IMR-90 (cell line): Measurements from ENCODE around the gene TTC23. TPM values are rescaled to one million over a fixed set of nuclear protein-coding genes. Genes with fewer than 3 reads are reported as not detected.

Experiments used
- ATAC-seq: fragments of 200-7000 bp; cut with Tn5 transposase; 2 replicates; pipeline ENCODE4 v1.9.1; 2020; ENCODE audit warnings: low read depth, mild to moderate bottlenecking, moderate library complexity
- BruUV-seq: library from RNA; stranded (reverse); fragments of 400-500 nt; replicated peaks from 2 replicates; lab custom pipeline; 2021; lab: Mats Ljungman, UMichigan
- CTCF ChIA-PET: fragments of 300-600 bp; formaldehyde crosslinking; extraction: SDS; loops from one replicate; lab custom pipeline; 2021; ENCODE audit warnings: antibody characterized with exemption; lab: Yijun Ruan, JAX
- POLR2A ChIA-PET: fragments of 300-600 bp; sonication (Branson Sonifier 250); formaldehyde crosslinking; loops from one replicate; lab custom pipeline; 2022; ENCODE audit warnings: antibody characterized with exemption; ENCODE audit not compliant: unreplicated experiment; lab: Charles Lee
- DNase-seq: peaks from one replicate; pipeline ENCODE4 v3.0.0; 2013
- H2AFZ ChIP-seq: replicated peaks from 2 replicates; pipeline ENCODE3; 2013; ENCODE audit warnings: low read length, mild to moderate bottlenecking; ENCODE audit not compliant: poor library complexity
- H2AK5ac ChIP-seq: 2 replicates; pipeline ENCODE4 v1.6.1; 2013; ENCODE audit warnings: low read depth, low read length, inconsistent platforms
- H2AK9ac ChIP-seq: replicated peaks from 2 replicates; pipeline ENCODE3; 2013; ENCODE audit warnings: mild to moderate bottlenecking, low read depth, low read length, moderate library complexity; ENCODE audit not compliant: poor library complexity
- H2BK120ac ChIP-seq: 2 replicates; pipeline ENCODE4 v1.6.1; 2013; ENCODE audit warnings: low read depth, low read length, inconsistent platforms
- H2BK15ac ChIP-seq: 3 replicates; pipeline ENCODE4 v1.6.1; 2013; ENCODE audit warnings: low read depth, low read length, inconsistent platforms
- H2BK20ac ChIP-seq: 2 replicates; pipeline ENCODE4 v1.6.1; 2013; ENCODE audit warnings: low read depth, mild to moderate bottlenecking, inconsistent platforms, low read length, moderate library complexity
- H2BK5ac ChIP-seq: 2 replicates; pipeline ENCODE4 v1.6.1; 2013; ENCODE audit warnings: mild to moderate bottlenecking, low read depth, low read length, inconsistent platforms; ENCODE audit not compliant: poor library complexity, severe bottlenecking
- H3K14ac ChIP-seq: replicated peaks from 2 replicates; pipeline ENCODE4 v1.6.1; 2013; ENCODE audit warnings: low read depth, low read length, inconsistent platforms
- H3K18ac ChIP-seq: 2 replicates; pipeline ENCODE4 v1.6.1; 2013; ENCODE audit warnings: low read depth, low read length, control low read depth
- H3K23ac ChIP-seq: 2 replicates; pipeline ENCODE4 v1.6.1; 2013; ENCODE audit warnings: low read depth, low read length, inconsistent platforms
- H3K27ac ChIP-seq: 2 replicates; pipeline ENCODE4 v1.5.1; 2013; ENCODE audit warnings: mild to moderate bottlenecking, control low read depth, low read length; ENCODE audit not compliant: insufficient read depth
- H3K27me3 ChIP-seq: 2 replicates; pipeline ENCODE4 v1.6.1; 2013; ENCODE audit warnings: low read length; ENCODE audit not compliant: control insufficient read depth, insufficient read depth
- H3K36me3 ChIP-seq: 2 replicates; pipeline ENCODE4 v1.6.1; 2013; ENCODE audit warnings: low read length, mixed read lengths; ENCODE audit not compliant: control insufficient read depth, insufficient read depth
- H3K4ac ChIP-seq: 2 replicates; pipeline ENCODE4 v1.6.1; 2013; ENCODE audit warnings: low read depth, low read length, inconsistent platforms
- H3K4me1 ChIP-seq: 2 replicates; pipeline ENCODE4 v1.6.1; 2013; ENCODE audit warnings: low read length, mixed read lengths; ENCODE audit not compliant: control insufficient read depth, insufficient read depth
- H3K4me2 ChIP-seq: 2 replicates; pipeline ENCODE4 v1.6.1; 2013; ENCODE audit warnings: low read depth, mild to moderate bottlenecking, control low read depth, low read length, moderate library complexity
- H3K4me3 ChIP-seq: 2 replicates; pipeline ENCODE4 v1.5.1; 2013; ENCODE audit warnings: low read depth, mild to moderate bottlenecking, control low read depth, low read length, moderate library complexity; ENCODE audit not compliant: insufficient read depth
- H3K56ac ChIP-seq: 2 replicates; pipeline ENCODE4 v1.6.1; 2013; ENCODE audit warnings: low read length, inconsistent platforms; ENCODE audit not compliant: insufficient read depth; ENCODE audit errors: extremely low read depth
- H3K79me1 ChIP-seq, 2 experiments: 2 replicates each; pipeline ENCODE4 v1.6.1; 2013; ENCODE audit warnings: low read length in 2 of 2, inconsistent platforms in 1 of 2, low read depth in 1 of 2
- H3K9ac ChIP-seq: 2 replicates; pipeline ENCODE4 v1.6.1; 2013; ENCODE audit warnings: low read depth, low read length, control low read depth
- H3K9me1 ChIP-seq: 2 replicates; pipeline ENCODE4 v1.6.1; 2013; ENCODE audit warnings: low read length, inconsistent platforms; ENCODE audit not compliant: insufficient read depth
- H3K9me3 ChIP-seq: 2 replicates; pipeline ENCODE4 v1.6.1; 2013; ENCODE audit warnings: low read length; ENCODE audit not compliant: control insufficient read depth, insufficient read depth
- H4K20me1 ChIP-seq: 2 replicates; pipeline ENCODE4 v1.6.1; 2013; ENCODE audit warnings: low read length, inconsistent platforms; ENCODE audit not compliant: insufficient read depth
- H4K5ac ChIP-seq: 2 replicates; pipeline ENCODE4 v1.6.1; 2013; ENCODE audit warnings: mild to moderate bottlenecking, low read depth, low read length, control low read depth
- H4K8ac ChIP-seq, 2 experiments: 2 replicates each; pipeline ENCODE4 v1.6.1; 2013; ENCODE audit warnings: low read depth in 2 of 2, low read length in 2 of 2, control low read depth in 1 of 2, inconsistent platforms in 1 of 2
- H4K91ac ChIP-seq: 2 replicates; pipeline ENCODE4 v1.6.1; 2013; ENCODE audit warnings: low read depth, low read length, inconsistent platforms; ENCODE audit not compliant: insufficient read depth
- BHLHE40 ChIP-seq: fragments of 150-350 bp; IDR thresholded peaks from 2 replicates; pipeline ENCODE4 v1.6.1; 2016; ENCODE audit warnings: mild to moderate bottlenecking, low read depth, low read length
- CEBPB ChIP-seq: IDR thresholded peaks from 2 replicates; pipeline ENCODE4 v1.6.1; 2012; ENCODE audit warnings: low read depth, low read length, improper control_type of control experiment
- CHD1 ChIP-seq: IDR thresholded peaks from 2 replicates; pipeline ENCODE4 v1.6.1; 2012; ENCODE audit warnings: low read depth, low read length, improper control_type of control experiment
- FOS ChIP-seq: fragments of 150-350 bp; IDR thresholded peaks from 2 replicates; pipeline ENCODE4 v1.6.1; 2016; ENCODE audit warnings: low read depth, low read length
- MAFK ChIP-seq: IDR thresholded peaks from 2 replicates; pipeline ENCODE4 v1.6.1; 2012; ENCODE audit warnings: low read depth, low read length, improper control_type of control experiment
- MAZ ChIP-seq: IDR thresholded peaks from 2 replicates; pipeline ENCODE4 v1.6.1; 2012; ENCODE audit warnings: low read depth, mild to moderate bottlenecking, low read length, improper control_type of control experiment, moderate library complexity, borderline replicate concordance
- MXI1 ChIP-seq: IDR thresholded peaks from 2 replicates; pipeline ENCODE4 v1.6.1; 2012; ENCODE audit warnings: low read depth, mild to moderate bottlenecking, low read length, moderate library complexity, borderline replicate concordance
- NFE2L2 ChIP-seq: fragments of 150-350 bp; IDR thresholded peaks from 2 replicates; pipeline ENCODE4 v1.6.1; 2016; ENCODE audit warnings: low read depth, mild to moderate bottlenecking, low read length
- POLR2A ChIP-seq: IDR thresholded peaks from 2 replicates; pipeline ENCODE4 v1.6.1; 2012; ENCODE audit warnings: mild to moderate bottlenecking, low read depth, low read length
- RAD21 ChIP-seq: IDR thresholded peaks from 2 replicates; pipeline ENCODE4 v1.6.1; 2012; ENCODE audit warnings: low read length, improper control_type of control experiment
- RCOR1 ChIP-seq: IDR thresholded peaks from 2 replicates; pipeline ENCODE4 v1.6.1; 2012; ENCODE audit warnings: mild to moderate bottlenecking, low read length, improper control_type of control experiment; ENCODE audit not compliant: insufficient replicate concordance
- RFX5 ChIP-seq: IDR thresholded peaks from 2 replicates; pipeline ENCODE4 v1.8.0; 2012; ENCODE audit warnings: low read depth, mild to moderate bottlenecking, low read length, moderate library complexity
- SMC3 ChIP-seq: fragments of 150-350 bp; IDR thresholded peaks from 2 replicates; pipeline ENCODE4 v1.6.1; 2016; ENCODE audit warnings: low read depth, mild to moderate bottlenecking, antibody characterized with exemption, low read length, moderate library complexity
- WGBS, 2 experiments: methylation state at CpG; one replicate each; pipeline versions ENCODE4 v1.1.5 to v1.1.7; 2013; ENCODE audit warnings: missing lambda C conversion rate in 2 of 2; ENCODE audit not compliant: insufficient read length in 1 of 2; ENCODE audit errors: extremely low coverage in 2 of 2; 5-methylcytosine and 5-hydroxymethylcytosine counted together
- dilution Hi-C: fragments of 300-500 bp; cut with HindIII; formaldehyde crosslinking; loops from one replicate; pipeline ENCODE4 v1.14.3; 2018; ENCODE audit warnings: low sequenced_read_pairs; ENCODE audit not compliant: unreplicated experiment
- in situ Hi-C: fragments of 300-500 bp; cut with MboI; formaldehyde crosslinking; loops from 3 replicates; pipeline ENCODE4 v1.14.3; 2019; ENCODE audit warnings: low sequenced_read_pairs, inconsistent platforms, mixed read lengths
- intact Hi-C: fragments of 100-400 bp; cut with micrococcal nuclease; formaldehyde crosslinking; loops from 2 replicates; pipeline ENCODE4 v1.10.0; 2022
- polyA plus RNA-seq, 3 experiments: library from polyadenylated mRNA; depleted of rRNA; stranded (reverse); fragments of >200 nt; gene quantifications; 2 replicates each; pipeline ENCODE4 v1.2.3, GENCODE V29; 2012; ENCODE audit warnings: low replicate concordance in 1 of 3
- total RNA-seq: library from RNA; depleted of rRNA; stranded (reverse); fragments of >200 nt; gene quantifications from 2 replicates; pipeline ENCODE4 v1.2.3, GENCODE V29; 2012
- TF ChIP-seq, protein P1 (sequence below): fragments of 150-350 bp; IDR thresholded peaks from 2 replicates; pipeline ENCODE4 v1.6.1; 2017; ENCODE audit warnings: mild to moderate bottlenecking, antibody characterized with exemption, low read length, low read depth
- TF ChIP-seq, protein P2 (sequence below): fragments of 150-350 bp; IDR thresholded peaks from 2 replicates; pipeline ENCODE4 v1.6.1; 2016; ENCODE audit warnings: low read depth, mild to moderate bottlenecking, low read length, moderate library complexity, borderline replicate concordance
- TF ChIP-seq, protein P3 (sequence below): conservative IDR thresholded peaks from 2 replicates; pipeline ENCODE4 v1.5.1; 2012; ENCODE audit warnings: mild to moderate bottlenecking, low read depth, low read length, improper control_type of control experiment

Gene TTC23
- total and polyA plus RNA-seq, 2 of the 4 experiments (the other 2 are of a cell fraction) = 7.8 to 29.8 TPM

DNA sequence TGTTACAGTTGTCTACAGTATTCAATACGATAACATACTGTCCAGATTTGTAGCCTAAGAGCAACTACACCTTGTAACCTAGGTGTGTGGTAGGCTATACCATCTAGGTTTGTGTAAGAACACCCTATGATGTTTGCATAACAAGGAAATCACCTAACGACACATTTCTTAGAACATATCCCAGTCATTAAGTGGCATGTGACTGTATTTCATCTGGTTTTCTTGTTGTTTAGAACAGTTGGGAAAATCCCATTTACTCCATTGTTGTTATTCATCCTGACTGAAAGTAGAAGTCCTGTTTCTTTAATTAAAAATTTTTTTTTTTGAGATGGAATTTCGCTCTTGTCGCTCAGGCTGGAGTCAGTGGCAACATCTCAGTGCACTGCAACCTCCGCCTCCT, 33.2 kb upstream of the TTC23 start:
- no peak for DNase-seq
- H3K9me3 ChIP-seq = no peaks in the 10 kb centered on the region
- peaks cover 0 to 3% of the 10 kb centered on the region in 2 experiments; a peak in 3 of 4 replicates for H3K79me1 ChIP-seq
- no peak overlapping the region for H3K18ac ChIP-seq
- no peaks in the 10 kb centered on the region for H3K9me1 ChIP-seq
- in situ Hi-C loops (loop anchor here (5.0 kb wide), 1 partner anchor 425 kb away; no protein-coding TSS in a partner anchor), intact Hi-C loops (no loop called here), dilution Hi-C loops (no loop called here)
- no peak overlapping the region for H3K4me3 ChIP-seq
- H3K36me3 ChIP-seq = no peaks in the 10 kb centered on the region
- no TSS peak for BruUV-seq
- H3K9ac ChIP-seq = no peak overlapping the region
- POLR2A ChIA-PET = no interaction called here
- H4K8ac ChIP-seq = no peak overlapping the region
- CTCF ChIA-PET = interaction anchor here (1.9 kb wide), 1 partner anchor 421 kb away, joined by 8 read pairs; no protein-coding TSS in a partner anchor
- no peak overlapping the region for H2AK5ac ChIP-seq
- H3K14ac ChIP-seq = no peak overlapping the region
- no peak overlapping the region for H3K56ac ChIP-seq
- no peak overlapping the region for H2BK20ac ChIP-seq
- no peaks in the 10 kb centered on the region for H3K27me3 ChIP-seq
- H3K27ac ChIP-seq = no peak overlapping the region
- no peak overlapping the region for H3K23ac ChIP-seq
- no peak overlapping the region for H2AFZ ChIP-seq
- no peak overlapping the region for H2BK120ac ChIP-seq
- H2BK15ac ChIP-seq = no peak overlapping the region
- H4K91ac ChIP-seq = no peak overlapping the region
- no peak overlapping the region for H2AK9ac ChIP-seq
- no CpG with 5 or more reads among the region's 5 CpGs for WGBS, 2 experiments
- no peaks in the 10 kb centered on the region; the same call in 1 of the 2 replicates for H3K4me1 ChIP-seq
- no peak for TF ChIP-seq RFX5
- TF ChIP-seq MAZ = no peak
- TF ChIP-seq RAD21 = no peak
- no peak for TF ChIP-seq CEBPB
- TF ChIP-seq CHD1 = no peak
- no peak for TF ChIP-seq POLR2A
- no peak for TF ChIP-seq SMC3
- TF ChIP-seq, protein P1, sequence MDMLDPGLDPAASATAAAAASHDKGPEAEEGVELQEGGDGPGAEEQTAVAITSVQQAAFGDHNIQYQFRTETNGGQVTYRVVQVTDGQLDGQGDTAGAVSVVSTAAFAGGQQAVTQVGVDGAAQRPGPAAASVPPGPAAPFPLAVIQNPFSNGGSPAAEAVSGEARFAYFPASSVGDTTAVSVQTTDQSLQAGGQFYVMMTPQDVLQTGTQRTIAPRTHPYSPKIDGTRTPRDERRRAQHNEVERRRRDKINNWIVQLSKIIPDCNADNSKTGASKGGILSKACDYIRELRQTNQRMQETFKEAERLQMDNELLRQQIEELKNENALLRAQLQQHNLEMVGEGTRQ = no peak
- no peak for TF ChIP-seq NFE2L2
- TF ChIP-seq, protein P2, sequence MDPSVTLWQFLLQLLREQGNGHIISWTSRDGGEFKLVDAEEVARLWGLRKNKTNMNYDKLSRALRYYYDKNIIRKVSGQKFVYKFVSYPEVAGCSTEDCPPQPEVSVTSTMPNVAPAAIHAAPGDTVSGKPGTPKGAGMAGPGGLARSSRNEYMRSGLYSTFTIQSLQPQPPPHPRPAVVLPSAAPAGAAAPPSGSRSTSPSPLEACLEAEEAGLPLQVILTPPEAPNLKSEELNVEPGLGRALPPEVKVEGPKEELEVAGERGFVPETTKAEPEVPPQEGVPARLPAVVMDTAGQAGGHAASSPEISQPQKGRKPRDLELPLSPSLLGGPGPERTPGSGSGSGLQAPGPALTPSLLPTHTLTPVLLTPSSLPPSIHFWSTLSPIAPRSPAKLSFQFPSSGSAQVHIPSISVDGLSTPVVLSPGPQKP = no peak
- no peak for TF ChIP-seq MXI1
- TF ChIP-seq RCOR1 = no peak
- TF ChIP-seq, protein P3, sequence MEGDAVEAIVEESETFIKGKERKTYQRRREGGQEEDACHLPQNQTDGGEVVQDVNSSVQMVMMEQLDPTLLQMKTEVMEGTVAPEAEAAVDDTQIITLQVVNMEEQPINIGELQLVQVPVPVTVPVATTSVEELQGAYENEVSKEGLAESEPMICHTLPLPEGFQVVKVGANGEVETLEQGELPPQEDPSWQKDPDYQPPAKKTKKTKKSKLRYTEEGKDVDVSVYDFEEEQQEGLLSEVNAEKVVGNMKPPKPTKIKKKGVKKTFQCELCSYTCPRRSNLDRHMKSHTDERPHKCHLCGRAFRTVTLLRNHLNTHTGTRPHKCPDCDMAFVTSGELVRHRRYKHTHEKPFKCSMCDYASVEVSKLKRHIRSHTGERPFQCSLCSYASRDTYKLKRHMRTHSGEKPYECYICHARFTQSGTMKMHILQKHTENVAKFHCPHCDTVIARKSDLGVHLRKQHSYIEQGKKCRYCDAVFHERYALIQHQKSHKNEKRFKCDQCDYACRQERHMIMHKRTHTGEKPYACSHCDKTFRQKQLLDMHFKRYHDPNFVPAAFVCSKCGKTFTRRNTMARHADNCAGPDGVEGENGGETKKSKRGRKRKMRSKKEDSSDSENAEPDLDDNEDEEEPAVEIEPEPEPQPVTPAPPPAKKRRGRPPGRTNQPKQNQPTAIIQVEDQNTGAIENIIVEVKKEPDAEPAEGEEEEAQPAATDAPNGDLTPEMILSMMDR = no peak
- no peak for TF ChIP-seq FOS
- TF ChIP-seq MAFK = no peak
- no peak for TF ChIP-seq BHLHE40
- H3K4ac ChIP-seq = no peak overlapping the region
- ATAC-seq = no peak
- no peaks in the 10 kb centered on the region for H4K20me1 ChIP-seq
- no peak overlapping the region for H4K5ac ChIP-seq
- H3K4me2 ChIP-seq = no peak overlapping the region
- H2BK5ac ChIP-seq = no peak overlapping the region
